K562 (cell line): Measurements from ENCODE around the gene CEBPE. TPM values are rescaled to one million over a fixed set of nuclear protein-coding genes. Genes with fewer than 3 reads are reported as not detected.
A peak's percentile ranks its signal among the peaks of the same experiment; 100 is the strongest.

ENCODE experiments used
- CHD4 ChIP-seq: fragments of 200-600 bp; sonication (generic); IDR thresholded peaks from 3 replicates; pipeline ENCODE4 v1.6.1; 2012; ENCODE audit warnings: low read depth, mild to moderate bottlenecking, mixed read lengths, low read length, inconsistent platforms; ENCODE audit not compliant: insufficient read depth, insufficient replicate concordance, poor library complexity, severe bottlenecking
- DMBX1 ChIP-seq: fragments of 250-450 bp; sonication (Bioruptor Pico); IDR thresholded peaks from 2 replicates; pipeline ENCODE4 v1.8.0; 2022; ENCODE audit warnings: inconsistent platforms, mild to moderate bottlenecking, moderate library complexity, borderline replicate concordance
- ETV5 ChIP-seq: sonication (generic); formaldehyde crosslinking; IDR thresholded peaks from 2 replicates; pipeline ENCODE4 v1.4.0; 2020; ENCODE audit warnings: low read depth, mild to moderate bottlenecking, missing genetic modification reagents
- HCFC1 ChIP-seq: IDR thresholded peaks from 2 replicates; pipeline ENCODE4 v1.6.1; 2012; ENCODE audit warnings: low read depth, low read length, improper control_type of control experiment
- ILF3 ChIP-seq: fragments of 450-650 bp; IDR thresholded peaks from 2 replicates; pipeline ENCODE4 v1.6.1; 2018; ENCODE audit warnings: antibody characterized with exemption, mild to moderate bottlenecking, moderate library complexity, borderline replicate concordance
- JUND ChIP-seq, 2 experiments: IDR thresholded peaks; 2 replicates in 1 of 2; 3 replicates in 1 of 2; pipeline ENCODE4 v1.6.1; 2011; ENCODE audit warnings: borderline replicate concordance in 2 of 2, low read depth in 2 of 2, low read length in 2 of 2, improper control_type of control experiment in 1 of 2, missing biosample characterization in 1 of 2, missing genetic modification characterization in 1 of 2, missing genetic modification reagents in 1 of 2
- KDM1A ChIP-seq, 2 experiments: fragments of 450-650 bp; IDR thresholded peaks; 2 replicates each; pipeline ENCODE4 v1.6.1; 2016; ENCODE audit warnings: mild to moderate bottlenecking in 2 of 2
- KDM5B ChIP-seq: fragments of 200-600 bp; sonication (generic); IDR thresholded peaks from 2 replicates; pipeline ENCODE4 v1.6.1; 2012; ENCODE audit warnings: low read depth, mild to moderate bottlenecking, moderate library complexity, low read length, control low read depth, inconsistent platforms; ENCODE audit not compliant: insufficient replicate concordance
- MAZ ChIP-seq, 2 experiments: fragments of 450-650 bp in 1 of 2; sonication (generic) in 1 of 2; formaldehyde crosslinking; IDR thresholded peaks in 1 of 2; conservative IDR thresholded peaks in 1 of 2; 2 replicates each; pipeline versions ENCODE4 v1.4.0 to v1.5.0; 2020; ENCODE audit warnings: mild to moderate bottlenecking in 1 of 2, missing genetic modification reagents in 1 of 2
- MCM7 ChIP-seq, 2 experiments: fragments of 450-650 bp; IDR thresholded peaks; 2 replicates each; pipeline ENCODE4 v1.6.1; 2016 to 2018
- NEUROD1 ChIP-seq: fragments of 150-350 bp; IDR thresholded peaks from 2 replicates; pipeline ENCODE4 v1.6.1; 2014; ENCODE audit warnings: borderline replicate concordance, low read length, low read depth; ENCODE audit not compliant: partially characterized antibody
- RHOXF2B ChIP-seq: fragments of 250-450 bp; sonication (Bioruptor Pico); conservative IDR thresholded peaks from 2 replicates; pipeline ENCODE4 v1.5.1; 2021
- SETDB1 ChIP-seq: IDR thresholded peaks from one replicate; pipeline ENCODE4 v1.6.1; 2012; ENCODE audit warnings: low read length, control low read depth, inconsistent platforms
- SMAD3 ChIP-seq: fragments of 450-650 bp; formaldehyde crosslinking; conservative IDR thresholded peaks from 2 replicates; pipeline ENCODE4 v1.4.0; 2020; ENCODE audit warnings: mild to moderate bottlenecking
- STAG1 ChIP-seq: sonication (generic); formaldehyde crosslinking; IDR thresholded peaks from 2 replicates; pipeline ENCODE4 v1.5.0; 2020; ENCODE audit warnings: missing genetic modification reagents, borderline replicate concordance
- TBP ChIP-seq: optimal IDR thresholded peaks from 2 replicates; pipeline ENCODE3; 2011; ENCODE audit warnings: low read depth, low read length, improper control_type of control experiment
- ZNF134 ChIP-seq: fragments of 250-450 bp; sonication (Bioruptor Pico); conservative IDR thresholded peaks from 2 replicates; pipeline ENCODE4 v1.4.0; 2020
- ZNF143 ChIP-seq: sonication (generic); formaldehyde crosslinking; IDR thresholded peaks from 2 replicates; pipeline ENCODE4 v1.9.0; 2022; ENCODE audit warnings: mild to moderate bottlenecking, missing genetic modification reagents
- polyA plus RNA-seq, 8 experiments: library from polyadenylated mRNA; depleted of rRNA in 4 of 8; stranded (reverse) in 5 of 8; unstranded in 3 of 8; fragments of >200 nt; fragmentation: Nextera tagmentation in 2 of 8; fragmentation: Illumina TruSeq in 1 of 8; extraction: Ambion mirVana in 2 of 8; extraction: Trizol in 1 of 8; gene quantifications; 2 replicates each; pipeline versions ENCODE4 v1.2.1 to v1.2.3, GENCODE V29; 2011 to 2014; ENCODE audit warnings: inconsistent platforms in 1 of 8, missing spikeins in 1 of 8
- total RNA-seq, 7 experiments: library from RNA; depleted of rRNA in 6 of 7; stranded (reverse); fragments of >200 nt in 6 of 7; fragmentation: Illumina TruSeq in 2 of 7; extraction: Trizol in 2 of 7; gene quantifications; 2 replicates each; pipeline versions ENCODE4 v1.2.1 to v1.2.3, GENCODE V29; 2011 to 2021; ENCODE audit warnings: low replicate concordance in 1 of 7
- TF ChIP-seq, protein P1 (sequence below): fragments of 450-650 bp; IDR thresholded peaks from 2 replicates; pipeline ENCODE4 v1.7.1; 2018; ENCODE audit warnings: mild to moderate bottlenecking, low read depth; ENCODE audit not compliant: partially characterized antibody
- TF ChIP-seq, protein P2 (sequence below): fragments of 450-650 bp; IDR thresholded peaks from one replicate; pipeline ENCODE4 v1.6.1; 2018; ENCODE audit warnings: mild to moderate bottlenecking, moderate library complexity; ENCODE audit not compliant: partially characterized antibody
- TF ChIP-seq, protein P3 (sequence below): sonication (generic); formaldehyde crosslinking; IDR thresholded peaks from 2 replicates; pipeline ENCODE4 v1.4.0; 2020; ENCODE audit warnings: mild to moderate bottlenecking, missing genetic modification reagents

Gene CEBPE
- total and polyA plus RNA-seq, 9 of the 15 experiments (the other 6 are each of a cell fraction or from before 2014, with no cell fraction given), result 0.09 to 0.15 (median 0.13) TPM; not detected in 6

DNA sequence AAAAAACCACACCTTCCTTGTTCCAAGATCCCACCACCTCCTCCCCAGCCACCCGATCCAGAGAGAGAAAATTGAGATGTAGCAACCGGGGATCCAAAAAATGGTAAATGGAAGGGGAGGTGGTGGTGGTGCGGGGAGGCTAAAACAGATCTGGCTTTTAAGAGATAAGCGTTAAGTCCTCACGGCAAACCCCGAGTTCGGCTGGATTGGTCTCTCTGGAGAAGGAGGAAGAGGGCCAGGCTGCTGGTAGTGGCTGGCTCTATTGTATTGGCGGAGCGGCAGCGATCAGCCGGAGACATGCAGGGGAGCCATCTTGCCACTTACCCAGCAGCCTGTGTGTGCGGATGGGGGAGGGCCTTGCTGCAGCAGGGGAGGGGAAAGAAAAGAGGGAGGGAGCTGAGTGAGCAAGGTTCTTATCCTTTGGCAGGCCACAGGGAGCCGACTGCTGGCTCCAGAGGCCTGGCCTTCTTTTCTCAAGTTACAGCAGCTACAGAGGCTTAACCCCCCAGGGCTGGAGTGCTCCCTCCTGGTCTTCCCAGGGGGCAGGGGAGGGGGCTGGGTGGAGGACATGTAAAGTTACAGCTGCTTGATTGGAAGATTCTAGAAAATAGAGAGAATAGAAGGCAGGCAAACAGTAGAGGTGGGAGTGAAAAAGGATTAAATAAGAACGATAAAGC is 47.7 kb downstream of the CEBPE start (continued):
- peak; percentile 40; the same call in 1 of the 2 replicates for TF ChIP-seq JUND (IDR thresholded peaks at IDR 0.05; ENCODE audit: borderline replicate concordance, low read depth, low read length)
- TF ChIP-seq JUND (tag; IDR thresholded peaks at IDR 0.05; ENCODE audit: borderline replicate concordance, low read depth, low read length), result no peak; the same call in 2 of the 3 replicates
- no peak for TF ChIP-seq MCM7 (IDR thresholded peaks at IDR 0.05)
- TF ChIP-seq SMAD3 (CRISPR knock-in tag), result 0 out of 2 replicates have a peak, but pooled peaks have one; percentile 4
- peak; percentile 96 for TF ChIP-seq ZNF134 (CRISPR knock-in tag)
- TF ChIP-seq, protein P1, sequence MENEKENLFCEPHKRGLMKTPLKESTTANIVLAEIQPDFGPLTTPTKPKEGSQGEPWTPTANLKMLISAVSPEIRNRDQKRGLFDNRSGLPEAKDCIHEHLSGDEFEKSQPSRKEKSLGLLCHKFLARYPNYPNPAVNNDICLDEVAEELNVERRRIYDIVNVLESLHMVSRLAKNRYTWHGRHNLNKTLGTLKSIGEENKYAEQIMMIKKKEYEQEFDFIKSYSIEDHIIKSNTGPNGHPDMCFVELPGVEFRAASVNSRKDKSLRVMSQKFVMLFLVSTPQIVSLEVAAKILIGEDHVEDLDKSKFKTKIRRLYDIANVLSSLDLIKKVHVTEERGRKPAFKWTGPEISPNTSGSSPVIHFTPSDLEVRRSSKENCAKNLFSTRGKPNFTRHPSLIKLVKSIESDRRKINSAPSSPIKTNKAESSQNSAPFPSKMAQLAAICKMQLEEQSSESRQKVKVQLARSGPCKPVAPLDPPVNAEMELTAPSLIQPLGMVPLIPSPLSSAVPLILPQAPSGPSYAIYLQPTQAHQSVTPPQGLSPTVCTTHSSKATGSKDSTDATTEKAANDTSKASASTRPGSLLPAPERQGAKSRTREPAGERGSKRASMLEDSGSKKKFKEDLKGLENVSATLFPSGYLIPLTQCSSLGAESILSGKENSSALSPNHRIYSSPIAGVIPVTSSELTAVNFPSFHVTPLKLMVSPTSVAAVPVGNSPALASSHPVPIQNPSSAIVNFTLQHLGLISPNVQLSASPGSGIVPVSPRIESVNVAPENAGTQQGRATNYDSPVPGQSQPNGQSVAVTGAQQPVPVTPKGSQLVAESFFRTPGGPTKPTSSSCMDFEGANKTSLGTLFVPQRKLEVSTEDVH, result peak; percentile 73
- TF ChIP-seq, protein P2, sequence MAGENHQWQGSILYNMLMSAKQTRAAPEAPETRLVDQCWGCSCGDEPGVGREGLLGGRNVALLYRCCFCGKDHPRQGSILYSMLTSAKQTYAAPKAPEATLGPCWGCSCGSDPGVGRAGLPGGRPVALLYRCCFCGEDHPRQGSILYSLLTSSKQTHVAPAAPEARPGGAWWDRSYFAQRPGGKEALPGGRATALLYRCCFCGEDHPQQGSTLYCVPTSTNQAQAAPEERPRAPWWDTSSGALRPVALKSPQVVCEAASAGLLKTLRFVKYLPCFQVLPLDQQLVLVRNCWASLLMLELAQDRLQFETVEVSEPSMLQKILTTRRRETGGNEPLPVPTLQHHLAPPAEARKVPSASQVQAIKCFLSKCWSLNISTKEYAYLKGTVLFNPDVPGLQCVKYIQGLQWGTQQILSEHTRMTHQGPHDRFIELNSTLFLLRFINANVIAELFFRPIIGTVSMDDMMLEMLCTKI, result no peak
- peak; percentile 82 to 87; a peak in 3 of 4 replicates for TF ChIP-seq MAZ (CRISPR knock-in tag; conservative IDR thresholded peaks at IDR 0.05 in 1 of 2, IDR thresholded peaks at IDR 0.05 in 1 of 2)
- peak; percentile 76 for TF ChIP-seq ZNF143 (CRISPR knock-in tag)
- TF ChIP-seq ILF3, result peak; percentile 32; the same call in 1 of the 2 replicates
- no peak for TF ChIP-seq DMBX1
- TF ChIP-seq, protein P3, sequence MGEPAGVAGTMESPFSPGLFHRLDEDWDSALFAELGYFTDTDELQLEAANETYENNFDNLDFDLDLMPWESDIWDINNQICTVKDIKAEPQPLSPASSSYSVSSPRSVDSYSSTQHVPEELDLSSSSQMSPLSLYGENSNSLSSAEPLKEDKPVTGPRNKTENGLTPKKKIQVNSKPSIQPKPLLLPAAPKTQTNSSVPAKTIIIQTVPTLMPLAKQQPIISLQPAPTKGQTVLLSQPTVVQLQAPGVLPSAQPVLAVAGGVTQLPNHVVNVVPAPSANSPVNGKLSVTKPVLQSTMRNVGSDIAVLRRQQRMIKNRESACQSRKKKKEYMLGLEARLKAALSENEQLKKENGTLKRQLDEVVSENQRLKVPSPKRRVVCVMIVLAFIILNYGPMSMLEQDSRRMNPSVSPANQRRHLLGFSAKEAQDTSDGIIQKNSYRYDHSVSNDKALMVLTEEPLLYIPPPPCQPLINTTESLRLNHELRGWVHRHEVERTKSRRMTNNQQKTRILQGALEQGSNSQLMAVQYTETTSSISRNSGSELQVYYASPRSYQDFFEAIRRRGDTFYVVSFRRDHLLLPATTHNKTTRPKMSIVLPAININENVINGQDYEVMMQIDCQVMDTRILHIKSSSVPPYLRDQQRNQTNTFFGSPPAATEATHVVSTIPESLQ (CRISPR knock-in tag), result no peak
- peak in 1 of 2 experiments; percentile 60; a peak in 2 of 4 replicates for TF ChIP-seq KDM1A (IDR thresholded peaks at IDR 0.05)
- TF ChIP-seq STAG1 (CRISPR knock-in tag), result no peak
- 0 out of 2 replicates have a peak, but pooled peaks have one; percentile 73 for TF ChIP-seq RHOXF2B (CRISPR knock-in tag)
- peak; percentile 81 for TF ChIP-seq TBP
- TF ChIP-seq HCFC1, result peak; percentile 42; the same call in 1 of the 2 replicates
- peak; percentile 80 for TF ChIP-seq KDM5B
- no peak for TF ChIP-seq ETV5 (CRISPR knock-in tag)
- no peak for TF ChIP-seq SETDB1
- TF ChIP-seq NEUROD1, result peak; percentile 5
- TF ChIP-seq CHD4, result no peak
